Measurements from ENCODE around the gene OR10G4.

DNA sequence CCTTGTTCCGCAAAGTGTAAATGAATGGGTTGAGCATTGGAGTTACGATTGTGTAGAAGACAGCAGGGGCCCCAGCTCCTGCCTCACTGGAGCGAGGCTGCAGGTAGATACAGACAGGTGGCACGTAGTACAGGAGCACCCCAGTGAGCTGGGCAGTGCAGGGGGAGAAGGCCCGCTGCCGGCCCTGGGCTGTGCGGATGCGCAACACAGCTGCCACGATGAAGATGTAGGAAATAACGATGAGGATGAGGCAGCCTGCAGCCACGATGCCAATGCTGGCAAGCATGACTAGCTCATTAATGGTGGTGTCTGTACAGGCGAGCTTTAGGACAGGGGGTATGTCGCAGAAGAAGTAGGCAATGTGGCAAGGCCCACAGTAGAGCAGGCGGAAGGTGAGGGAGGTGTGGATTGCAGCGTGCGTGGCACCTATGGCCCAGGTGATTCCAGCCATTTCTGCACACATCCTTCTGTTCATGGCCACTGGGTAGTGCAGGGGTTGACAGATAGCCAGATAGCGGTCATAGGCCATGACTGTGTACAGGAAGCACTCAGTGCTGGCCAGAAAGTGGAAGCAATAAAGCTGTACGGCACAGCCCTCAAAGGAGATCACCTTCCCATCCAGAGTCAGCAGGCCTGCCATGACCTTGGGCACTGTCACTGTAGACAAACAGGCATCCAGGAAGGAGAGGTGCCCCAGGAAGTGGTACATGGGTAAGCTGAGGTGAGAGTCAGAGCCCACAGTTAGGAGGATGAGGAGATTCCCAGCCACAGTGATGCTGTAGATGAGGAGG is 35.8 kb upstream of the OR10G4 start:
- TF ChIP-seq, protein P1, sequence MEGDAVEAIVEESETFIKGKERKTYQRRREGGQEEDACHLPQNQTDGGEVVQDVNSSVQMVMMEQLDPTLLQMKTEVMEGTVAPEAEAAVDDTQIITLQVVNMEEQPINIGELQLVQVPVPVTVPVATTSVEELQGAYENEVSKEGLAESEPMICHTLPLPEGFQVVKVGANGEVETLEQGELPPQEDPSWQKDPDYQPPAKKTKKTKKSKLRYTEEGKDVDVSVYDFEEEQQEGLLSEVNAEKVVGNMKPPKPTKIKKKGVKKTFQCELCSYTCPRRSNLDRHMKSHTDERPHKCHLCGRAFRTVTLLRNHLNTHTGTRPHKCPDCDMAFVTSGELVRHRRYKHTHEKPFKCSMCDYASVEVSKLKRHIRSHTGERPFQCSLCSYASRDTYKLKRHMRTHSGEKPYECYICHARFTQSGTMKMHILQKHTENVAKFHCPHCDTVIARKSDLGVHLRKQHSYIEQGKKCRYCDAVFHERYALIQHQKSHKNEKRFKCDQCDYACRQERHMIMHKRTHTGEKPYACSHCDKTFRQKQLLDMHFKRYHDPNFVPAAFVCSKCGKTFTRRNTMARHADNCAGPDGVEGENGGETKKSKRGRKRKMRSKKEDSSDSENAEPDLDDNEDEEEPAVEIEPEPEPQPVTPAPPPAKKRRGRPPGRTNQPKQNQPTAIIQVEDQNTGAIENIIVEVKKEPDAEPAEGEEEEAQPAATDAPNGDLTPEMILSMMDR (IDR thresholded peaks at IDR 0.05; ENCODE audit: low read depth, low read length): no peak
- TF ChIP-seq EZH2phosphoT487 (IDR thresholded peaks at IDR 0.05; ENCODE audit: low read depth): no peak
